ENCODE measurements around the gene GAS5.
A peak's percentile ranks its signal among the peaks of the same experiment; 100 is the strongest.

GRCh38 chr1:173868266-173869020 is 654 bp upstream of the GAS5 start, which contains the start of gene ZBTB37:
- TF ChIP-seq POLR2AphosphoS5 (IDR thresholded peaks at IDR 0.05; ENCODE audit: low read depth, low read length) (no peak), POLR2A (IDR thresholded peaks at IDR 0.05; ENCODE audit: low read depth, low read length) (no peak), TAF1 (IDR thresholded peaks at IDR 0.05; ENCODE audit: low read depth, low read length) (peak; percentile 32; the same call in 1 of the 2 replicates), SPI1 (IDR thresholded peaks at IDR 0.05; ENCODE audit: low read depth, low read length) (peak; percentile 20; the same call in 1 of the 2 replicates), PAX5 (IDR thresholded peaks at IDR 0.05; ENCODE audit: insufficient read depth, low read length, severe bottlenecking) (no peak), POU2F2 (IDR thresholded peaks at IDR 0.05; ENCODE audit: low read depth, low read length) (peak; percentile 68; the same call in 1 of the 2 replicates)
